HepG2 (cell line): Measurements from ENCODE around the gene RSRC2. TPM values are rescaled to one million over a fixed set of nuclear protein-coding genes. Genes with fewer than 3 reads are reported as not detected.
A peak's percentile ranks its signal among the peaks of the same experiment; 100 is the strongest.
"Not testable (repeated sequence)": the region's sequence is repeated elsewhere in the genome, so short reads cannot be mapped to it uniquely, and the experiment has no call there.

Experiments
- ATAC-seq: fragments of 200-7000 bp; cut with Tn5 transposase; 3 replicates; pipeline ENCODE4 v1.9.1; 2020; ENCODE audit warnings: mild to moderate bottlenecking, moderate library complexity
- BruUV-seq: library from RNA; stranded (reverse); fragments of 400-500 nt; replicated peaks from 2 replicates; lab custom pipeline; 2021; lab: Mats Ljungman, UMichigan
- CTCF ChIA-PET: fragments of 300-600 bp; formaldehyde crosslinking; extraction: SDS; loops from one replicate; lab custom pipeline; 2021; ENCODE audit warnings: low total read pairs, inconsistent platforms, low intra/inter-chr PET ratio; lab: Yijun Ruan, JAX
- POLR2A ChIA-PET: fragments of 350-600 bp; sonication (Branson Sonifier 250); formaldehyde crosslinking; loops from one replicate; lab custom pipeline; 2020; ENCODE audit warnings: antibody characterized with exemption, inconsistent platforms; lab: Yijun Ruan, JAX
- DNase-seq: peaks from one replicate; pipeline ENCODE4 v3.0.0-alpha.2; 2015; ENCODE audit warnings: low spot score
- FAIRE-seq: peaks from 3 replicates; lab custom pipeline; 2011; peaks lifted over from hg19 to GRCh38; lab: Jason Lieb, UNC
- H2AFZ ChIP-seq: one replicate; pipeline ENCODE4 v1.6.1; 2011; ENCODE audit warnings: low read length, inconsistent platforms
- H3K27ac ChIP-seq: fragments of 300-600 bp; 3 replicates; pipeline ENCODE4 v1.8.0; 2011; ENCODE audit warnings: mixed run types, mild to moderate bottlenecking, mixed read lengths, low read length, inconsistent platforms; ENCODE audit not compliant: insufficient read depth; ENCODE audit errors: extremely low read length
- H3K27me3 ChIP-seq, 2 experiments: fragments of 200-600 bp in 1 of 2; 2 replicates in 1 of 2; 3 replicates in 1 of 2; pipeline versions ENCODE4 v1.6.0 to v1.8.0; 2011; ENCODE audit warnings: low read length in 2 of 2, mild to moderate bottlenecking in 2 of 2, moderate library complexity in 2 of 2, inconsistent platforms in 1 of 2; ENCODE audit not compliant: insufficient read depth in 2 of 2, control insufficient read depth in 1 of 2
- H3K36me3 ChIP-seq, 2 experiments: fragments of 200-600 bp in 1 of 2; replicated peaks in 1 of 2; 2 replicates in 1 of 2; 3 replicates in 1 of 2; pipeline versions ENCODE4 v1.5.1 to v1.8.0; 2011; ENCODE audit warnings: low read length in 2 of 2, inconsistent platforms in 1 of 2; ENCODE audit not compliant: insufficient read depth in 2 of 2, control insufficient read depth in 1 of 2
- H3K4me1 ChIP-seq: 2 replicates; pipeline ENCODE4 v1.5.1; 2012; ENCODE audit warnings: low read length, inconsistent platforms; ENCODE audit not compliant: insufficient read depth
- H3K4me2 ChIP-seq: 2 replicates; pipeline ENCODE4 v1.6.0; 2011; ENCODE audit warnings: low read depth, low read length, inconsistent platforms
- H3K4me3 ChIP-seq, 3 experiments: fragments of 200-600 bp in 1 of 3; sonication (generic), shearing (Covaris generic) in 1 of 3; replicated peaks in 1 of 3; 2 replicates each; pipeline ENCODE4 v1.5.1; 2011 to 2016; ENCODE audit warnings: low read length in 3 of 3, inconsistent platforms in 2 of 3, low read depth in 2 of 3, mild to moderate bottlenecking in 2 of 3, control low read depth in 1 of 3, mixed read lengths in 1 of 3; ENCODE audit not compliant: insufficient read depth in 1 of 3
- H3K79me2 ChIP-seq: one replicate; pipeline ENCODE4 v1.6.1; 2011; ENCODE audit warnings: low read length, inconsistent platforms; ENCODE audit not compliant: insufficient read depth
- H3K9ac ChIP-seq: 2 replicates; pipeline ENCODE4 v1.6.0; 2011; ENCODE audit warnings: mild to moderate bottlenecking, low read depth, low read length, inconsistent platforms; ENCODE audit not compliant: insufficient read depth
- H3K9me3 ChIP-seq: 2 replicates; pipeline ENCODE4 v1.5.1; 2012; ENCODE audit warnings: mild to moderate bottlenecking, low read length
- H4K20me1 ChIP-seq: 2 replicates; pipeline ENCODE4 v1.6.0; 2011; ENCODE audit warnings: inconsistent platforms, mild to moderate bottlenecking, low read length, moderate library complexity; ENCODE audit not compliant: insufficient read depth
- CERS6 ChIP-seq: sonication (generic); formaldehyde crosslinking; IDR thresholded peaks from 2 replicates; pipeline ENCODE4 v1.5.0; 2020; ENCODE audit warnings: missing genetic modification reagents
- CHCHD3 ChIP-seq: sonication (generic); formaldehyde crosslinking; IDR thresholded peaks from 2 replicates; pipeline ENCODE4 v1.8.0; 2022; ENCODE audit warnings: mild to moderate bottlenecking, missing genetic modification reagents, moderate library complexity
- CHD2 ChIP-seq: IDR thresholded peaks from 2 replicates; pipeline ENCODE4 v1.6.1; 2011; ENCODE audit warnings: low read depth, low read length, improper control_type of control experiment
- GPN1 ChIP-seq: sonication (generic); formaldehyde crosslinking; IDR thresholded peaks from 2 replicates; pipeline ENCODE4 v1.5.1; 2020; ENCODE audit warnings: missing genetic modification reagents, borderline replicate concordance
- POLR2G ChIP-seq: fragments of 200-400 bp; formaldehyde crosslinking; IDR thresholded peaks from 2 replicates; pipeline ENCODE4 v1.6.1; 2018; ENCODE audit warnings: mild to moderate bottlenecking, low read depth, low read length, moderate library complexity
- SNAPC5 ChIP-seq: sonication (generic); formaldehyde crosslinking; IDR thresholded peaks from 2 replicates; pipeline ENCODE4 v1.8.1; 2023; ENCODE audit warnings: mild to moderate bottlenecking, missing genetic modification reagents, borderline replicate concordance
- TBX2 ChIP-seq: sonication (generic); formaldehyde crosslinking; IDR thresholded peaks from 2 replicates; pipeline ENCODE4 v1.5.0; 2020; ENCODE audit warnings: missing genetic modification reagents, mild to moderate bottlenecking, borderline replicate concordance
- TOPORS ChIP-seq: sonication (generic); formaldehyde crosslinking; IDR thresholded peaks from 2 replicates; pipeline ENCODE4 v1.8.0; 2023; ENCODE audit warnings: mild to moderate bottlenecking, missing genetic modification reagents
- ZNF460 ChIP-seq: sonication (generic); formaldehyde crosslinking; IDR thresholded peaks from 2 replicates; pipeline ENCODE4 v1.5.1; 2020; ENCODE audit warnings: missing genetic modification reagents, mild to moderate bottlenecking, borderline replicate concordance
- WGBS: methylation state at CpG from one replicate; pipeline ENCODE4 v1.1.6; 2017; ENCODE audit warnings: low lambda C conversion rate; 5-methylcytosine and 5-hydroxymethylcytosine counted together
- in situ Hi-C: cut with HindIII; loops from 2 replicates; pipeline ENCODE4 v1.10.0; 2017; ENCODE audit warnings: low pct_unique_long_range_greater_than_20kb; ENCODE audit not compliant: extremely low pct_ligation_motif_present
- intact Hi-C: fragments of 100-400 bp; cut with micrococcal nuclease; formaldehyde crosslinking; loops from one replicate; pipeline ENCODE4 v1.10.0; 2022; ENCODE audit not compliant: unreplicated experiment
- polyA plus RNA-seq, 8 experiments: library from polyadenylated mRNA; depleted of rRNA in 3 of 8; stranded (reverse) in 7 of 8; unstranded in 1 of 8; fragments of >200 nt; fragmentation: Illumina TruSeq in 4 of 8; extraction: Trizol in 4 of 8; gene quantifications; 2 replicates each; pipeline versions ENCODE4 v1.2.1 to v1.2.3, GENCODE V29; 2011 to 2016; ENCODE audit warnings: low read depth in 4 of 8, missing spikeins in 1 of 8, mixed read lengths in 1 of 8; ENCODE audit not compliant: insufficient read depth in 1 of 8
- total RNA-seq, 5 experiments: library from RNA; depleted of rRNA; stranded (reverse); fragments of >200 nt; fragmentation: Illumina TruSeq; extraction: Trizol; gene quantifications; 2 replicates each; pipeline ENCODE4 v1.2.3, GENCODE V29; 2016; ENCODE audit warnings: low read depth in 1 of 5
- TF ChIP-seq, protein P1 (sequence below): sonication (generic); formaldehyde crosslinking; IDR thresholded peaks from 2 replicates; pipeline ENCODE4 v1.5.0; 2020; ENCODE audit warnings: mild to moderate bottlenecking, missing genetic modification reagents, borderline replicate concordance
- TF ChIP-seq, protein P2 (sequence below): sonication (generic); formaldehyde crosslinking; IDR thresholded peaks from 2 replicates; pipeline ENCODE4 v1.8.0; 2022; ENCODE audit warnings: mild to moderate bottlenecking, missing genetic modification reagents; ENCODE audit not compliant: insufficient replicate concordance

The RSRC2 gene
- total and polyA plus RNA-seq, 2 of the 13 experiments (the other 11 are each of a cell fraction or from before 2014, with no cell fraction given) = 31.4 to 77.8 TPM

DNA sequence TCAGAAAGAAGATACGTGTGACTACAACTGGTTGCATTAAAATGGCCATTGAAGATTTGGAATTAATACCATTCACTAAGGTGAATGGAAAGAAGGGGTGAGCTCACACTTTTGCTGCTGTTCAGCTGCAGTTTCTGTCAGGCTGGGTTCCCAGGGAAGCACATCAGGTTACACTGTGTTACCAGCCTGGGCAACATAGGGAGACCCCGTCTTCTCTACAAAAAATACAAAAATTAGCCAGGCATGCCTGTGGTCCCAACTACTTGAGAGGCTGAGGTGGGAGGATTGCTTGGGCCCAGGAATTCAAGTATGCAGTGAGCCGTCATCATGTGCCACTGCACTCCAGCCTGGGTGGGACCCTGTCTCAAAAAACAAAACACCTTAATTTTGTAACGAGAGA is 13.1 kb downstream of the RSRC2 start (continued):
- no peak for TF ChIP-seq CERS6 (CRISPR knock-in tag)
- TF ChIP-seq POLR2G = peak; percentile 25; the same call in 1 of the 2 replicates
- no peak for TF ChIP-seq SNAPC5 (CRISPR knock-in tag)
- no peak for TF ChIP-seq TOPORS (CRISPR knock-in tag)
- TF ChIP-seq, protein P1, sequence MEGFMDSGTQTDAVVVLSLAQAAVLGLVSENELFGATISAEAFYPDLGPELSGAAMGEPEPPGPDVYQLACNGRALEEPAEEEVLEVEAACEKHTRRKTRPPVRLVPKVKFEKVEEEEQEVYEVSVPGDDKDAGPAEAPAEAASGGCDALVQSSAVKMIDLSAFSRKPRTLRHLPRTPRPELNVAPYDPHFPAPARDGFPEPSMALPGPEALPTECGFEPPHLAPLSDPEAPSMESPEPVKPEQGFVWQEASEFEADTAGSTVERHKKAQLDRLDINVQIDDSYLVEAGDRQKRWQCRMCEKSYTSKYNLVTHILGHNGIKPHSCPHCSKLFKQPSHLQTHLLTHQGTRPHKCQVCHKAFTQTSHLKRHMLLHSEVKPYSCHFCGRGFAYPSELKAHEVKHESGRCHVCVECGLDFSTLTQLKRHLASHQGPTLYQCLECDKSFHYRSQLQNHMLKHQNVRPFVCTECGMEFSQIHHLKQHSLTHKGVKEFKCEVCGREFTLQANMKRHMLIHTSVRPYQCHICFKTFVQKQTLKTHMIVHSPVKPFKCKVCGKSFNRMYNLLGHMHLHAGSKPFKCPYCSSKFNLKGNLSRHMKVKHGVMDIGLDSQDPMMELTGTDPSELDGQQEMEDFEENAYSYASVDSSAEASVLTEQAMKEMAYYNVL (CRISPR knock-in tag) = no peak
- TF ChIP-seq ZNF460 (CRISPR knock-in tag) = no peak
- TF ChIP-seq GPN1 (CRISPR knock-in tag) = no peak
- no peak for TF ChIP-seq TBX2 (CRISPR knock-in tag)
- no peak for TF ChIP-seq CHCHD3 (CRISPR knock-in tag)
- TF ChIP-seq CHD2 = no peak
- TF ChIP-seq, protein P2, sequence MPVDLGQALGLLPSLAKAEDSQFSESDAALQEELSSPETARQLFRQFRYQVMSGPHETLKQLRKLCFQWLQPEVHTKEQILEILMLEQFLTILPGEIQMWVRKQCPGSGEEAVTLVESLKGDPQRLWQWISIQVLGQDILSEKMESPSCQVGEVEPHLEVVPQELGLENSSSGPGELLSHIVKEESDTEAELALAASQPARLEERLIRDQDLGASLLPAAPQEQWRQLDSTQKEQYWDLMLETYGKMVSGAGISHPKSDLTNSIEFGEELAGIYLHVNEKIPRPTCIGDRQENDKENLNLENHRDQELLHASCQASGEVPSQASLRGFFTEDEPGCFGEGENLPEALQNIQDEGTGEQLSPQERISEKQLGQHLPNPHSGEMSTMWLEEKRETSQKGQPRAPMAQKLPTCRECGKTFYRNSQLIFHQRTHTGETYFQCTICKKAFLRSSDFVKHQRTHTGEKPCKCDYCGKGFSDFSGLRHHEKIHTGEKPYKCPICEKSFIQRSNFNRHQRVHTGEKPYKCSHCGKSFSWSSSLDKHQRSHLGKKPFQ = no peak

- H3K27me3 ChIP-seq, CTCF ChIA-PET, H3K4me3 ChIP-seq, H3K4me1 ChIP-seq, H3K27ac ChIP-seq, BruUV-seq, H2AFZ ChIP-seq, DNase-seq, H3K4me2 ChIP-seq, H3K9ac ChIP-seq, intact Hi-C loops, ATAC-seq, in situ Hi-C loops, FAIRE-seq, H3K9me3 ChIP-seq: not testable (repeated sequence)
- 93% methylated on average over 3 of the region's 3 CpGs for WGBS
- POLR2A ChIA-PET = interaction anchor here (1.3 to 3.3 kb wide), 4 partner anchors 9 to 24 kb away, joined by 5 to 13 read pairs (median 6); partner anchors contain the start of genes KNTC1, RSRC2 and ZCCHC8
- peaks cover 25 to 94% of the 10 kb centered on the region in 2 experiments for H3K36me3 ChIP-seq
- peaks cover 27% of the 10 kb centered on the region for H4K20me1 ChIP-seq
- H3K79me2 ChIP-seq = peaks cover 31% of the 10 kb centered on the region
Observed at GRCh38 chr12:122513028-122513427, 13.7 kb downstream of the RSRC2 start.
